T1000 (cell line): Measurements from ENCODE around the gene GNLY.

Experiments
- DNase-seq: peaks from one replicate; lab custom pipeline; 2025; ENCODE audit warnings: mixed read lengths; lab: John Stamatoyannopoulos, UW

GNLY gene

DNA sequence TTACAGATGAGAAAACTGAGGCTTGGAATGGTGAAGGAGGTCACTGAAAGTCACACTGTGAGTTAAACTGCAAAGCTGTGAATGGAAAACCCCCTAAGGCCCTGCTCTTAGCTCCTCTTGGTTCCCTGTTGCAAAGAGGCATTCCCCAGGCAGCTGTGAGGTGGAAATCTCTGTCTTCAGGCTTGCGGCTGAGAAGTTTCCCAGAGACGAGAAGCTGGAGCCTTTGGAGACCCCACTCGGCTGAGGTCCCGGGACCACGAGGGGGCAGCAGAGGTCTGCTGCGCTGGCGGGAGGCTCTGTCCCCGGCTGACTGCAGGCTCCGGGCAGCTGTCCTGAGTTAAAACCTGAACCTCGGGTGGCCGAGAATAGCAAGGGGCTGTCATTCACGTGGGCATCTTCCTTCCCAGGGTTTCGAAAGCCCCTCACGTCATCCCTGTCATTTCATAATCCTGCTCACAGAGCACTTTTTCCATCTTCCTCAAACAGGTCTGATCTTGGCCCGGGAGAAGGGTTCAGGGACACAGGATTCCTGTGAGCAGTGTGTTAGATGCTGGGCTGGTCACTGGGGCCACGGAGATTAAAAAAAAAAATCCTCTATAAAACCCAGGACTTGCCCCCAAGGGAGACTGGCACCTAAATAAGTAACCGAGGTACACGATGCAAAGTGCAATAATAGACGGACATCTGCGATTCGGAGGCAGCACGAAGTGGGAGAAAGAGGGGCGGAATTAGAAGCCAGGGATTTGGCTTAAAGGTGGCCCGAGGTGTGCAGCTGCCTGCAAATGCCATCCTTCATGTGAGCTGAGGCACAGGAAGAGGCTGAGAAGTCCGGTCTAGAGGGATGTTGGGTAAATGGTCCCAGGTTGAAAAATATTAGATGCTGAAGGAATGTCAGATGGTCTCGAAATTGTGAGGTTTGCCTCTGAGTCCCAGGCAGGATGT lies 35.0 kb downstream of the GNLY start:
- DNase-seq: peak; percentile 73

DNA sequence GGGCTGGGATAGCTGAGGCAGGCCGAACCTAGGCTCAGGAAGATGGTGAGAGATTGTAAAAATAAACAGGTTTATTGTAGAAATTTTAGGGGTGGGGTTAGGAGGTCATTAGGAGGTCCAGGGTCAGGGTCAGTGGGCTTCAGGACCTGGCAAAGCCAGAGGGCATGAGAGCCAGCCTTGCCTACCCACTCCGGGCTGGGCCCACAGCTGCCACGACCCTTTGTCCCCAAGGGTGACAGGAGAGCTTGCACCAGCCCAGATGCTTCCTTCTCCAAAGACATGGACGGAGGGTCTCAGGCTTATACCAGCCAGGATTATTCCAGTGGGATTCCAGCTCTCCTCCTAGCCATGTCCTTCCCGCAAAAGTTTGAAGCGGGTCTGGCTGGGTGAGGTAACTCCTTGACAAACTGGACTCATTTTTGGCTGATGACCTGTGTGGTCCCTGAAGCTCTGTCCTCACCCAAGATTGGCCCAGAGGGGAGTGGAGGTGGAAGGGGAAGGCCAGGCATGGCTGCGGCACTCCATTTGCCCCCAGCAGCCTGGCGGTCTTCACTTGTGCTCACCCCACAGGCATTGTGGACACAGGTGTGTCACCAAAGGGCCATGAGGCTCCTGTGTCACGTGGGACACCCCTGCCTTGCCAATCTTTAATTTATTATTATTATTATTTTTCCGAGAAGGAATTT lies 35.8 kb downstream of the GNLY start:
- no peak for DNase-seq

DNA sequence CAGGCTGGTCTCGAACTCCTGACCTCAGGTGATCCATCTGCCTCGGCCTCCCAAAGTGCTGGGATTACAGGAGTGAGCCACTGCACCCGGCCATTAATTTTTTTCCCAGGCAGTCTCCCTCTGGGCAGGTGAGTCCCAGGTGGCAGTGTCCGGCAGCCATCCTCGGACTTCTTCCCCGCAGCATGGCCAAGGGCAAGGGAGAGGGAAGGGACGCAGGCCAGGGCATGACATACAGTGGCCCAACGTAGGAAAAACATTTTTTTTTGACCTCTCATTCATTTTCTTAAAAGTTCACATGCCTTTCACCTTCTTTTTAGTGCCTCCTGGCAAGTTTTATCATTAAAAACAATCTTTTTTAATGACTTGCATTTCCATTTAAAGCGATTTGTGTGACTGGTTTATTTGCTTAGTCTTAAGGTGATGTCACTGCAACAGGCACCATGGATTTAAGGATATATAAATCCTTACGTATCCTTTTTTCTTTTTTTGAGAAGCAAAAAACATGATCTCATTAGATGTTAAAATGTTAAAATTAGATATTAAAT lies 36.6 kb downstream of the GNLY start:
- DNase-seq: no peak

DNA sequence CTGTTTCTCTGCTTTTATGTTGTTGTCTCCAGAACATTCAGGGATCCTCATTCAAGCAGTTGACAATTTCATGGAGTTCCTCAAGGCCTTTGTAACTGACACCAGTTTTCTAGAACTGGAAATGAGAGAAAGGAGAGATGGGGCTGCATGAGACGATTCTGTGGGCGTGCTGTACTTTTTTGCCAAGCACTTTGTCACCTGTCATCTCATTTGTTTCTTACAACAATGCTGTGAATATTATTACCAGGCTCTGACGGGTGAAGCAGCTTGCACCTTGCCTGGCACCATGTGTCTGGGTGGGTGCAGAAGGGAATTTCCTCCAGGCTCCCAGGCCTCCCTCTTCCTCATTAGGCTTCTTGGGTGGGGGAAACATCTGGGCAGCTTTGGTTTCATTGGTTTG lies 37.4 kb downstream of the GNLY start:
- no peak for DNase-seq

DNA sequence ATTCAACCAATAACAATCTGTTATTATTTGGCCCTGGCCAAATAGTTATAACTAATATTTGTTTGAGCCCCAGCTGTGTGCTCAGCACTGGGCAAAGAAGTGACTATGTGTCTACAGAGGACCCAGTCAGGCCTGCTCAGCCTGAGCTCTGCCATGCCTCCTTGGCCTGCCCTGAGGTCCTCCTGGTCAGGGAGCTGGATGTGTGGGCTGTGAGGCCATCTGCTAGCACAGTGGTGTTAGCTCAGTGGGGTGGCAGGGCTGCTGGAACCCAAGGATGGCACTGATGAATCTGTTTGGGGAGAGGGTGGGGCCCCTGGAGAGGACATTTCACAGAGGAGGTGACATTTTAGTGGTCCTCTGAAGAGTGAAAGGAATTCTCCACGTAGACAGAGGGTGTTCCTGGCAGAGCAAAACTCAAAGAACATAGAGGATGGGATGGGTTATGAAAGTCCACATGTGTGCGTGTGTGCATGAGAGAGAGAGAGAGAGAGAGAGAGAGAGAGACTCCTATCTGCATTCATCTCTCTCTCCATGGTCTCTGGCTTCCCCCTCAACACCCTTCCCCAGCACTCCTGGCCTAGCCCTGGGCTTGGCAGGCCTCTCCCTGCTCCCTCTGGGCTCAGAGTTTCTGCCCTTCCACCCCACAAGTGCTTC lies 38.4 kb downstream of the GNLY start:
- no peak for DNase-seq

DNA sequence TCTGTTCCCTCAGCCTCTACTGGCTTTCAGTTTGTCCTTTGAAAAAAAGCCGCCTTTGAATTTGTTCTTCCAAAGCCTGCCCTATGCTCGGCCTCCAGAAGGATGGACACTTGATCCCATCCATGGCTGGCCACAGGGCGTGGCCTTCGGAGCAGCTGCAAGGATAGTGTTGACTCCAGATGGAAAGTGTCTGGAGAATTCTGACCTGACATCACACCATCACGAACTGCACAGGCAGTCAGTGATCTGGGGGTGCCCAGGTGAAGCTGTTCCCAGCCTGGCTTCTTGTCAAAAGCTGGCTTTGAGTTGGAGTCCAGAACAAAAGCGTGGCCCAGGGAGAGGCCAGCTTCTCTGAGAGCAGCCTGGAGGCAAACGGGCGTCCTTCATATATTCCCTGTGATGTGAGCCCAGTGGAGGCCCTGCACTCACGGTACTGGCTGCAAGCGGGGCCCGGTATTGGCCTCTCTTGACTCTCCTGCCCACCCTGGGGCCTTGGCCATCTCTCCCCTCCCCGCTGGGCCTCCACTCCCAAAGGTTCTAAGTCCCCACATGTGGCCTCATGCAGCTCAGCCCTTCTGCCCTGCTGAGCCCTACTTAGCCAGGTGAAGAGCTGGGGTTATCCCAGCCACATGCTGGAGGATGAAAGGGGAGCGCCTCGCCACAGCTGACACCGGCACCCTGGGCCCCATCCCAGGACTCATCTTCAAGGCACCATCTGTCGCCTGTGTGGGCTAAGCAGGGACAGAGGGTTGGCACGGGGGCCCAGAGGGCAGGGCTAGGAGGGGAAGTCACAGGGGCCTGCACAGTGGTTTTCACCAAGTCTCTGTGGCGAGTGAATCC lies 39.2 kb downstream of the GNLY start:
- no peak for DNase-seq

DNA sequence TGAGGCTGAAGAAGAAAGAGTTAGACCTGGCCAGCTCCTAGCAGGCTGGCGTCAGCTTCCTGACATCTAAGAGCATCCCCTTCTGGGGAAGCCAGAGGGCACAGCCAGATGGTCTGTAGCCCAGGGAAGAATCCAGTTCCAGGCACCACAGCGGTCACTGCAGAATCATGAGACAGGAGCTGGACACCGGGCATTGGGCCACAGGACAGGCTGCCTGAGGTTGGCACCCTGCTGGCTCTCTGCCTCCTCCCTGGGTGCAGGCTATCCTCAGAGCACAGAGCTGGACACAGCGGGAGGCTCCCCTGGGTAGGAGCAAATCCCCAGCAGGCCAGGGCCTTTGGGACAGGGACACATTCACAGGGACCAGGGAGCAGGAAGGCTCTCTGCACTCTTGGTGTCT lies 39.9 kb downstream of the GNLY start:
- DNase-seq: no peak

DNA sequence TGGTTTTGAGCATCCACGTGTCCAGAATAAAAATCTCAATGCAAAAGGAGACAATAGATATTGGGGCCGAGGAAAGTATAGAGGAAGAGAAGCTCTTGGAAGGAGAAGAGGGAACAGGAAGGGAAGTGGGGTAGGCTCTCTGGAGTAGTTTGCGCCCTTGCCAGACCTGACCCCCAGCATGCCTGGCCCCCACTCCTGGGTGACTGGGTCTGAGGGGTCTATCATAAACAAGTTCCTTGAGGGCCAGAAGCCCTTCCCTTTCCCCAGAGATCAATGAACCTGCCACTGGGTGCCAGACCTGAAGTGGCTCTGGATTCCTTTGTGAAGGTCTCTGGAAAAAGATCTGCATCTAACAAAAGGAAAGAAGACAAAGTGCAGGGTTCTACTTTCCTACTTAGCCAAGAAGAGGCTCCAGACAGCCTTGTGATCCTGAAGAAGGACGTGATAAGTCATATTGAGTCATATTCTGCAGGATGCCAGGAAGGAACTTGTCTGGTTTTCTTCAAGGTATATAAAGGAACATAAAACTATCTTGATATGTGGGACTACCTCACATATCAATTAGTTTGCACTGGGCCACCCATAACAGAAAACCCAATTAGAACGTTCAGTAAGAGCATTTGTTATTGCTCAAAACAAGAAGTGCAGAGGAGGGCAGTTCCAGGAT lies 40.9 kb downstream of the GNLY start:
- no peak for DNase-seq

DNA sequence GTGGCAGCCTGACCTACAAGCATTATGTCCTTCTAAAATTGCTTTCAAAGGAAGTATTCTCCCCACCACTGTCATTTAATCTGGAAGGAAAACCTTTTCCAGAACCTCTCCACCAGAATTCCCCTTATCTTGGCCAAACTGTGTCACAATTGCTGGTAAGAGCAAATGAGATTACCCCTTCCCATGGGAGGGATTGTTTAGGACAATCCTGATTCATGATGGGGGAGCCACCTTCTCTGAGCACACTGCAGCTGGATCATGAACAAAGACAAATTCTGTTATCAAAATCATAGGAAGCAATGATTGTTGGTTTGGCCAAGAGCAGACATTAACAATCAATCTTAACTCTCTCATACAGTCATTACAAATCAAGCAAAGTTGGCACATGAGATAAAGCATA lies 41.5 kb downstream of the GNLY start:
- no peak for DNase-seq

DNA sequence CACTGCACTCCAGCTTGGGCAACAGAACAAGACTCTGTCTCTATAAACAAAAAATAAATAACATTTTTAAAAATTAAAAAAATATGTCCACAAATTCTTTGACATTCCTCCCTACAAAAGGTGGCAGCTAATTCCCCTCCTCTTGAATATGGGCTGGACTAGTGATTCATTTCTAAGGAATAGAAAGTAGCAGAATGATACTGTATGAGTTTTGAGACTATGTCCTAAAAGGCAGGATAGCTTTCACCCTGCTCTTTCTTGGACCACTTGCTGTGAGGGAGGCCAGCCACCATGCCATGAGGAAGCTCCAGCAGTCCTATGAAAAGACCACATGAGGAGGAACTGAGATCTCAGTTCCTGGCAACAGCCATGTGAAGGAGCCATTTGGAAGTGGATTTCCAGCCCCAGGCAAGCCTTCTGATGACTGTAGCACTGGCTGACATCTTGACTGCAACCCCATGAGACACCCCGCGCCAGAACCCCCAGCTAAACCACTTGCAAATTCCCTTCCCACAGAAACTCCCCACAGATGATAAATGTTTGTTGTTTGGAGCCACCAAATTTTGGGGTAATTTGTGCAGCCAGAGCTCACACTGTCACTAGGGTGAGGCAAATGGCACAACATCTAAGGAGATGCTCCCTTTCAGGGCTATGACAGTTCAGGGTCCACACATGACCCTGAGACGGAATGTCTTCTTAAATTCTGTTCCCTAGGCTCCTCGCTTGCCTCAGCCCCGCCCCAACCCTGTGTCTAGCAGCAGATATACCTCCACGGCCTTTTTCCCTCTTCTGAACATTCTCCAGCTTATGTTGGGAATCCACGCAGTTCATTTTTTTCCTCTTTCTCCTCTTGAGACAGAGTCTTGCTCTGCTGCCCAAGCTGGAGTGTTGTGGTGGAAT lies 42.5 kb downstream of the GNLY start:
- DNase-seq: no peak

DNA sequence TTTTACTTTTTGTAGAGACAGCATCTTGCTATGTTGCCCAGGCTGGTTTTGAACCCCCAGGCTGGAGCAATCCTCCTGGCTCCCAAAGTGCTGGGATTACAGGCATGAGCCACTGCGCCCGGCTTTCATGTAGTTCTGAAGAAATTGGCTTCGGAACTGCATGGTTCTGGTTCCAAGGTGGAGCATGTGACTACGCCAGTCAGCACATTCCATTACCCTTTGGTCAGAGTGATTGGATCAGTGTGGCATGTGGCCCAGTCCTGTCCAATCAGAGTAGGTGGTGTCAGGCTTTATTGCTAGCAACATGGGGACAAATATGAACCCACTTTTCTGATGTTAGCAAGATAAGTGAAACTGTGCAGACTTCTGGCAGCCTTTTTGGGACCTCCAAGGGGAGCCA lies 43.3 kb downstream of the GNLY start:
- DNase-seq: peak; percentile 24

DNA sequence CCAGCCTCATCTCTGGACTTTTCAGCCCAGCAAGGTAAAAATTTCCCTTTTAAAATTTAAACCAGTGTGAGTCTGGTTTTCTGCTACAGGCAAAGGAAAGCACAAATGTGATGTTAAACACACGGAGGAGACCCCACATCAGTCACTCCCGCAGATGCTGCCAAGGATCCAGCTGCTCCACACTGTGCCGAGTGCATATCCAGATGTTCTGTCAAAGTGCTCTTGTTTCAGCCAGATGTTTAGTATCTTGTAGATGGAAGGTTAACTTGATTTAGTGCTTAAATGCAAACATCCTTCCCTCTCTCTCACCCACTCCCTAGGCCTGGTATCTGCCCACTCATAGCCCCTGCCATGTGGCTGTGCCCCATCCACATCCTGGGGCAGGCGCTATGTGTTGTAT lies 43.8 kb downstream of the GNLY start:
- DNase-seq: no peak

DNA sequence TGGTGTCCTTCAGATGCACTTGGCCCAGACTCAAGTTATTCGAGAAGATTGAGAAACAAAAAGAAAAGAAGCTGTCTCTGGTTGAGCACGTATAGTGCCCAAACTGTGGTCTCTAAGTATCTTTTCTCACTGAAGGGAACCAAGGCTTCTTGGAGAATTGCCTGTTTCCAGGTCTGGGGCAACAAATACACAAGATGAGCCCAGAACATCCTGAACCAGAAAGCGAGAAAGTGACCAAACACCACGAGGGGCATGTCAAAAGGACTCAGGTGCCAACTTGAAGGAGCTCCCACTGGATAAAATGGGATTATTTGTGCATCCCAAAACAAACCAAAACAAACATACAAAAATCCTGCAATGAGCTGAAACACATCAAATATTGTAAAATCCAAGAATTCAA lies 46.0 kb downstream of the GNLY start:
- DNase-seq: no peak

DNA sequence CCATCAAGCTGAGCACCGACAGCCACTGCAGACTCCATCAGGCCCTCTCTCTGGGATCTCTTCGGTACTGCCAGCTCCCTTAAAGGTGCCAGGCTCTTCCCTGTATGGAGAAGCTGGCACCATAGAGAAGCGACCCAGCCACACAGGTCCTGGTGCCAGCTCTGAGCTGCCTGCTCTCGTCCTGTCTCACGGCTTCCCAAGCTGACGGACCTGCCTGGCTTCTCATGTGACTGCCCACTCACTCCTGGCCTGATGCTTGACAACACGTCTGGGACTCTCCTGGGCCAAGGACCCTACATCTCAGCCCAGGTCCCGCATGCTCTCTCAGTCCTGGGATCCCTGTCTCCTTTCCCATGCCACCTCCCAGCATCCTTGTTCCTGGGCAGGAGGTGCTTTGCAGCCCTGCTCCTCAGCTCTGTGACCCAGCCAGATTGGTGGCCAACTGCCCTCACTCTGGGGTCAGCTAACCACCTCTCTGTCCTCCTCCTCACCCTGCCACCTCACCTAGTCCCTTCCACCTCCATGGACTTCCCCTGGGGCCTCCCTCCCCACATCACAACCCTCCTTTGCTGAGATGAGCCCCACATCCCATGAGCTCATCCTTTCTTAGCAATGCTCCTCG lies 47.2 kb downstream of the GNLY start:
- no peak for DNase-seq

DNA sequence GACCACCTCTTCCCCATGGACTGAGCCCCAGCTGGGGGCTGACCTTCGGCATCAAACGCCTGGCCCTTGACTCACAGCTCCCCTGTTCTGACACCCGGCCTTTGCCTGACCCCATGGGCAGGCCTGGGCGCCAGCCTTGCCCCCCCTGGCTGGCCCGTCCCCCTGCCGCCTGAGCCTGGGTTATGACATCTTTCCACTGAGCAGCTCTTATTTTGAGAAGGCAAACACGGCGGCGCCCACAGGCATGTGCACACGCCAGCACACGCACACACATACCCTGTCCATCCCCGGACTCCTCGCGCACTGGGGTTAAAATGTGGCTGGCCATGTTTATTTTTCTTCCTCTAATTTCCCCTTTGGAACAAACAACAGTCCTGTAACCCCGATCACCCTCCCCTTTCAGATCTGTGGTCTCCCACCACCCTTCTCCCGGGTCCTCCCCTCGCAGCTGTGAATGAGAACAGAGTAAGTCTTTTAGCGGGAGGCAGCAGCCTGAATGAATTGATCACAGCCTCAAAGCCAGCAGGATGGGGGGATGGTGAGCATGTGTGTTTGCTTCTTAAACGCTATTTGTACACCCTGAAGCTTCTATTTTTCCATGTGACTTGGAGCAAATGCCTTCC lies 47.8 kb downstream of the GNLY start:
- DNase-seq: no peak

DNA sequence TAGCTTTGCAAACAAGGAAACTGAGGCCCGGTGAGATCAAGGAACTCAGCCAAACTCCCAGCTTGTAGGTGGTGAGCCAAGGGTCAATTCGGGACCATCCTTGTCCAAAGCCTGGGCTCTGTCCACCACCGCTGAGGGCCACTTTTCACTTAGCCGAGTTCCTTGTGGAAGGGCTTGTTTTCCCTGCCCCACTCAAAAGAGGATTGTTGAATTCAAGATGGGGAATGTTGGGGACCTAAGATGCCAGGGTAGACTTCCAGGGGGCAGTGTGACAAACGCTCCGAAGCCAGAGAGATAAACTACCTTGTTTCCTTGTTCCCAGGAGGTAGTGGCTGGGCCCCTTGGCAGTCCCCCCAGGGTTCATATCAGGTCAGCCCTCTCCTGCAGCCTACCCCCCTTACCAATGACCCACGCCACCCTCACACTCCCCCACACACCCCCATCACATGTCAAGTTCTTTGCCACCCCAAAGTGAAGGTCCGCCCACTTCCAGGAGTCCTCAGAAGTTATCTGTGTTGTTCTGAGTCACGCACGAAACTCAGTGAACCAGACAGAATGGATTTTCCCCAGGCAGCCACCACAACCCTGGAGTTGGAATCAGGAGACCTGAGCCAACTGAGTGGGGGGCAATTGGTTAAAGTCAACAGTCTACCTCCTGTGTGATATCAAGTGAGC lies 49.3 kb downstream of the GNLY start:
- no peak for DNase-seq

DNA sequence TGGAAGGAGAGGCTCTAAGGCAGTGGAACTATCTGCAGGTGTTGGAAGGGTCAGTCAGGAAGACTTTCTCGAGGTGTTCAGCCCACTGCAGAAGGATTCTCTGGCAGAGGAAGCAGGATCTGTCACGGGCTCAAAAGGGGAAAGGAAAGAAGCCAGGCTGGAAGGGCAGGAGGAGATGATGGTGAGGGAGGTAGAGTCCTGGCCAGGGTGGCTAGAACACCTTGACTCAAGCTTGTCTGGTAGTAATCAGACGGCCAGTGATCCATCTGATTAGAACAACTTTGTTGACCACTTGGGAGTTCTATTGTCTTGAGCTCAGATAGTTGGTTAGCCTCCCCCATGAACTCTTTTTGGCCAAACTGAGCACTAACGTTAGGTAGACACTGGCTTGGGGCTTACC lies 49.9 kb downstream of the GNLY start:
- no peak for DNase-seq

DNA sequence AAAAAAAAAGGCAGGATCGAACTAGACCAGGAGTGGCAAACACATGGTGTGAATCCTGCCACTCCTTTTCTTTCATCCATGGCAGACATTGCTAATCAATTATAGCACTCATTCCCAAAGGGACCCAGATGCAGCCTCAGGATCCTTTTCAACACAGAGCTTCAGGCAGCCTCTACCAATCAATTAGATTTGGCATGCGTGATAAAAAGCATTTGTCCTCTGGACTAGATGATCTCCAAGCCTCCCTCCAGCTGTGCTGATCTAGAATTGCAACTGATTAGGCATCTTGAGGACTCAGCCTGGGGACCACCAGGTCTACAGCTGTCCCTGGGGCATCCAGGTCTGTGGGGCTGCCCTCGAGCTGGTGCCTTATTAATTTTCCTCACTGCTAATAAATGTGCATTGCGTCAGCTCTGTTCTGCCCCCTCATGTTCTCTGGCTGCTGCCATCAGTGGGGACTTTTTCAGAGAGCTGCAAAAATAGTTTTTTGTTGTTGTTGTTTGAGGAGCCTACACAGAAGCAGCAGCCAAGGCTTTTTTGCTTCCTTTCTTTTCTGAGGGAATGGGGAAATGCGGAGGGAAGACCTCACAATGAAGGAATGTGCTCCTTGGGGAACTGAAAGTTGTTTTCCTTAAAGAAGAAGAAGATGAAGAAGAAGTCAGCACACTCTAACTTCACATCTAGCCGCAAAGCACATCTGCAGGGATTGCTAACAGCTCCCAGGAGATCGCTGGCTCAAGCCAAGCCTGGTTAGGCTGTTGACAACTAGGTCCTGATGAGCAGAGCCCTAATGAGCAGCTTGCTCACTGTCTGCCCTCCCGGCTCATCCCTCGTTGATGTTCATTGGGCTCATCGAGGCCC lies 50.8 kb downstream of the GNLY start:
- peak; percentile 37 for DNase-seq
